ENCODE measurements around the gene WDR35. TPM values are rescaled to one million over a fixed set of nuclear protein-coding genes. Genes with fewer than 3 reads are reported as not detected.

The WDR35 gene
- total RNA-seq, 1 experiment from 2014 or later: 6.6 TPM

DNA sequence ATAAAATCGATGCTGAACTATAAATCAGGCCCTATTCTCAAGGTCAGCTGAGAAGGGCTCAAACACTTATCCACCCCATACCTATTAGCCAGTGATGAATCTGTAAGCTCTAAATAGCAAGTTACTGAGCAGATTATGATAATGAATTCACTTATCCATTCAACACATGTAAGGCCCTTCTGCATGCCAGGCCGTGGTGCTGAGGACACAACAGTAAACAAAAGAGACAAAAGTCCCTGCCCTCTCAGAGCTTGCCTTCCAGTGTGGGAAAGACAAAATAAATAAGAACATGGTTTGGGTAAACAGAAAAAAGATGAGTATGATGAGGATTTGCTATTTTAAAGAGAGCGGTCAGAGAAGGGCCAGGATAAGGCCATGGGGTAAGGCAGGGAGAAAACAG, 99.8 kb downstream of the WDR35 start:
- Histone ChIP-seq H3K79me2 (ENCODE audit: low read length) (peaks cover 16% of the 10 kb centered on the region), H2AFZ (ENCODE audit: low read length) (no peak overlapping the region), H3F3A (ENCODE audit: low read length, unreplicated experiment) (no peaks in the 10 kb centered on the region), H3K4me1 (ENCODE audit: insufficient read depth, low read length) (no peaks in the 10 kb centered on the region), H3K9me2 (replicated peaks; ENCODE audit: low read length) (no peaks in the 10 kb centered on the region), H3K4me3 (ENCODE audit: low read length) (no peak overlapping the region), H3K9ac (ENCODE audit: low read length) (no peak overlapping the region), H3K9me3 (ENCODE audit: low read length) (no peaks in the 10 kb centered on the region), H3K27ac (ENCODE audit: low read length) (no peak overlapping the region), H3K4me2 (ENCODE audit: low read length) (no peak overlapping the region), H3K36me3 (ENCODE audit: low read depth, low read length) (no peaks in the 10 kb centered on the region), H4K20me1 (ENCODE audit: low read length) (no peaks in the 10 kb centered on the region), H3K27me3 (ENCODE audit: low read length) (no peaks in the 10 kb centered on the region)
- ATAC-seq (no peak), DNase-seq (no peak)
- ChIA-PET CTCF (no interaction called here), POLR2A (ENCODE audit: unreplicated experiment) (no interaction called here)
- TF ChIP-seq EZH2 (IDR thresholded peaks at IDR 0.05; ENCODE audit: low read length, unreplicated experiment) (no peak), EZH2phosphoT487 (IDR thresholded peaks at IDR 0.05; ENCODE audit: borderline replicate concordance, low read length) (no peak)
- TF ChIP-seq, protein P1, sequence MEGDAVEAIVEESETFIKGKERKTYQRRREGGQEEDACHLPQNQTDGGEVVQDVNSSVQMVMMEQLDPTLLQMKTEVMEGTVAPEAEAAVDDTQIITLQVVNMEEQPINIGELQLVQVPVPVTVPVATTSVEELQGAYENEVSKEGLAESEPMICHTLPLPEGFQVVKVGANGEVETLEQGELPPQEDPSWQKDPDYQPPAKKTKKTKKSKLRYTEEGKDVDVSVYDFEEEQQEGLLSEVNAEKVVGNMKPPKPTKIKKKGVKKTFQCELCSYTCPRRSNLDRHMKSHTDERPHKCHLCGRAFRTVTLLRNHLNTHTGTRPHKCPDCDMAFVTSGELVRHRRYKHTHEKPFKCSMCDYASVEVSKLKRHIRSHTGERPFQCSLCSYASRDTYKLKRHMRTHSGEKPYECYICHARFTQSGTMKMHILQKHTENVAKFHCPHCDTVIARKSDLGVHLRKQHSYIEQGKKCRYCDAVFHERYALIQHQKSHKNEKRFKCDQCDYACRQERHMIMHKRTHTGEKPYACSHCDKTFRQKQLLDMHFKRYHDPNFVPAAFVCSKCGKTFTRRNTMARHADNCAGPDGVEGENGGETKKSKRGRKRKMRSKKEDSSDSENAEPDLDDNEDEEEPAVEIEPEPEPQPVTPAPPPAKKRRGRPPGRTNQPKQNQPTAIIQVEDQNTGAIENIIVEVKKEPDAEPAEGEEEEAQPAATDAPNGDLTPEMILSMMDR (conservative IDR thresholded peaks at IDR 0.05; ENCODE audit: low read depth, low read length): no peak
- intact Hi-C loops (cut with micrococcal nuclease): no loop called here
- no TSS peak for BruUV-seq (replicated peaks)

DNA sequence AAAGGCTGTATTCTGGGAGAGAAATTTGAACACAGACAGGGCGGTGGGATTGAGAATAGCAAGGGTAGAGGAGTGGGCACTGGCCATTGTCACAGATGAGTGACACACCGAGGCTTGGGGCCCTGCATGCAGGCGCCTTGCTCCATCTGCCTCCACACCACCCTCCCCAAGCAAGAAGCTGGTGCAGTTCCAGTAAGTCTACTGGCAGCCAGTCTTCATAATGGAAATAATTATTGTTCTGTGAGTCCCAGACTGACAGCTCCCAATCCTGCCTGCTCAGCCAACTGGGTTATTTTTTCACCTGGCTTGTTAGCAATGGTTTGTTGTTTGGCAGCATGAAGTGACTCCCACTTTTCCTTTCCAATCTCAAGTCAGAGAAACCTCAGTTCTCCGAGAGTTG, 101.1 kb downstream of the WDR35 start:
- Histone ChIP-seq H3K4me2 (ENCODE audit: low read length) (no peak overlapping the region), H3K4me3 (ENCODE audit: low read length) (no peak overlapping the region), H3K4me1 (ENCODE audit: insufficient read depth, low read length) (no peaks in the 10 kb centered on the region), H3K79me2 (ENCODE audit: low read length) (peaks cover 6% of the 10 kb centered on the region; the same call in 1 of the 2 replicates), H3F3A (ENCODE audit: low read length, unreplicated experiment) (no peaks in the 10 kb centered on the region), H3K27ac (ENCODE audit: low read length) (no peak overlapping the region), H4K20me1 (ENCODE audit: low read length) (no peaks in the 10 kb centered on the region), H2AFZ (ENCODE audit: low read length) (no peak overlapping the region), H3K27me3 (ENCODE audit: low read length) (no peaks in the 10 kb centered on the region), H3K9me2 (replicated peaks; ENCODE audit: low read length) (no peaks in the 10 kb centered on the region), H3K36me3 (ENCODE audit: low read depth, low read length) (no peaks in the 10 kb centered on the region), H3K9ac (ENCODE audit: low read length) (no peak overlapping the region), H3K9me3 (ENCODE audit: low read length) (no peaks in the 10 kb centered on the region)
- ChIA-PET CTCF (no interaction called here), POLR2A (ENCODE audit: unreplicated experiment) (no interaction called here)
- intact Hi-C loops (cut with micrococcal nuclease): no loop called here
- BruUV-seq (replicated peaks): no TSS peak
- DNase-seq (no peak), ATAC-seq (no peak)
- no peak for TF ChIP-seq EZH2phosphoT487 (IDR thresholded peaks at IDR 0.05; ENCODE audit: borderline replicate concordance, low read length)
- no peak for TF ChIP-seq EZH2 (IDR thresholded peaks at IDR 0.05; ENCODE audit: low read length, unreplicated experiment)
- TF ChIP-seq, protein P1 (conservative IDR thresholded peaks at IDR 0.05; ENCODE audit: low read depth, low read length): no peak

DNA sequence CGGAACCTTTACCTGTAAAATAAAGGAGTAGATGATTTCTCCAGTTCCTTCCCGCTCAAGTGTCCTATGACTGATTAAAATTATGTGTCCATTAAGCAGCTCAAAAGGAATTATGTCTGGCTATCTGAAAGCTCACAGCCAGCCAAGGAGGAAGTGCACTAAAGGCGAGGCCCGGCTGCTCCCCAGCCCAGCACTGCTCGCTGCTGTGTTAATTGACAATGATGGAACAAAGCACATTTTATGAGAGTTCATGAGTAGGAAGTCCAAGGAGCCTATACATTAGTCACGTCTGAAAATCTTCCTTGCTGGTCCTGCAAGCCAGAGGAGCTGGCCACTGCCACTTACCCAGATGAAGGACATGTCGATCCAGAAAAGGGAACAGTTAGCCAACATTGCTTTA, 102.4 kb downstream of the WDR35 start:
- intact Hi-C loops (cut with micrococcal nuclease): no loop called here
- H4K20me1 ChIP-seq (ENCODE audit: low read length): no peaks in the 10 kb centered on the region
- H3K9me2 ChIP-seq (replicated peaks; ENCODE audit: low read length): no peaks in the 10 kb centered on the region
- H3K27me3 ChIP-seq (ENCODE audit: low read length): no peaks in the 10 kb centered on the region
- DNase-seq: no peak
- no TSS peak for BruUV-seq (replicated peaks)
- no peak overlapping the region for H3K9ac ChIP-seq (ENCODE audit: low read length)
- no peak overlapping the region for H3K4me3 ChIP-seq (ENCODE audit: low read length)
- H3K79me2 ChIP-seq (ENCODE audit: low read length): no peaks in the 10 kb centered on the region
- no peaks in the 10 kb centered on the region for H3F3A ChIP-seq (ENCODE audit: low read length, unreplicated experiment)
- H3K9me3 ChIP-seq (ENCODE audit: low read length): no peaks in the 10 kb centered on the region
- H3K4me1 ChIP-seq (ENCODE audit: insufficient read depth, low read length): no peaks in the 10 kb centered on the region
- ATAC-seq: peak; percentile 61
- H3K36me3 ChIP-seq (ENCODE audit: low read depth, low read length): no peaks in the 10 kb centered on the region
- TF ChIP-seq EZH2phosphoT487 (IDR thresholded peaks at IDR 0.05; ENCODE audit: borderline replicate concordance, low read length) (no peak), EZH2 (IDR thresholded peaks at IDR 0.05; ENCODE audit: low read length, unreplicated experiment) (no peak)
- TF ChIP-seq, protein P1 (conservative IDR thresholded peaks at IDR 0.05; ENCODE audit: low read depth, low read length): no peak
- H3K4me2 ChIP-seq (ENCODE audit: low read length): no peak overlapping the region
- no peak overlapping the region for H2AFZ ChIP-seq (ENCODE audit: low read length)
- ChIA-PET CTCF (no interaction called here), POLR2A (ENCODE audit: unreplicated experiment) (no interaction called here)
- no peak overlapping the region for H3K27ac ChIP-seq (ENCODE audit: low read length)
